ENCODE results near the gene CLPSL1. TPM values are rescaled to one million over a fixed set of nuclear protein-coding genes. Genes with fewer than 3 reads are reported as not detected.

The CLPSL1 gene
- total and polyA plus RNA-seq, 2 of the 13 experiments (the other 11 are each of a cell fraction or from before 2014, with no cell fraction given) = not detected

- no peak for TF ChIP-seq ZNF318 (CRISPR knock-in tag; IDR thresholded peaks at IDR 0.05)
- TF ChIP-seq ZNF296 (CRISPR knock-in tag; conservative IDR thresholded peaks at IDR 0.05) = no peak; the same call in 1 of the 2 replicates
- no peak for TF ChIP-seq ATF7-NPFF (CRISPR knock-in tag; IDR thresholded peaks at IDR 0.05; ENCODE audit: low read depth)
- peak; percentile 24; the same call in 1 of the 2 replicates for TF ChIP-seq ZNF619 (CRISPR knock-in tag; IDR thresholded peaks at IDR 0.05)
- no peak for TF ChIP-seq SMAD1 (CRISPR knock-in tag; IDR thresholded peaks at IDR 0.05; ENCODE audit: borderline replicate concordance, low read depth)
- no peak for TF ChIP-seq ZNF615 (CRISPR knock-in tag; IDR thresholded peaks at IDR 0.05; ENCODE audit: borderline replicate concordance)
- TF ChIP-seq SALL2 (CRISPR knock-in tag; IDR thresholded peaks at IDR 0.05) = no peak; the same call in 1 of the 2 replicates
- no peak for TF ChIP-seq ZMYM2 (CRISPR knock-in tag; IDR thresholded peaks at IDR 0.05)
- TF ChIP-seq YEATS4 (CRISPR knock-in tag; IDR thresholded peaks at IDR 0.05; ENCODE audit: borderline replicate concordance) = peak; percentile 81
- TF ChIP-seq ZBTB42 (CRISPR knock-in tag; IDR thresholded peaks at IDR 0.05) = 0 out of 2 replicates have a peak, but pooled peaks have one; percentile 44
- TF ChIP-seq HNF4G (IDR thresholded peaks at IDR 0.05; ENCODE audit: borderline replicate concordance, low read depth, low read length) = peak; percentile 51; the same call in 1 of the 2 replicates
- TF ChIP-seq HNF4G (CRISPR knock-in tag; IDR thresholded peaks at IDR 0.05; ENCODE audit: borderline replicate concordance, low read depth) = no peak
- TF ChIP-seq, protein P1, sequence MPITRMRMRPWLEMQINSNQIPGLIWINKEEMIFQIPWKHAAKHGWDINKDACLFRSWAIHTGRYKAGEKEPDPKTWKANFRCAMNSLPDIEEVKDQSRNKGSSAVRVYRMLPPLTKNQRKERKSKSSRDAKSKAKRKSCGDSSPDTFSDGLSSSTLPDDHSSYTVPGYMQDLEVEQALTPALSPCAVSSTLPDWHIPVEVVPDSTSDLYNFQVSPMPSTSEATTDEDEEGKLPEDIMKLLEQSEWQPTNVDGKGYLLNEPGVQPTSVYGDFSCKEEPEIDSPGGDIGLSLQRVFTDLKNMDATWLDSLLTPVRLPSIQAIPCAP (CRISPR knock-in tag; IDR thresholded peaks at IDR 0.05; ENCODE audit: low read depth) = no peak
- no peak for TF ChIP-seq PHB2 (IDR thresholded peaks at IDR 0.05; ENCODE audit: partially characterized antibody)
- TF ChIP-seq RORA (CRISPR knock-in tag; IDR thresholded peaks at IDR 0.05) = no peak
- no peak for TF ChIP-seq ZBTB44 (CRISPR knock-in tag; IDR thresholded peaks at IDR 0.05)
- no peak for TF ChIP-seq MATR3 (CRISPR knock-in tag; IDR thresholded peaks at IDR 0.05)
- TF ChIP-seq ZNF256 (CRISPR knock-in tag; conservative IDR thresholded peaks at IDR 0.05) = no peak
- TF ChIP-seq ZNF564 (CRISPR knock-in tag; IDR thresholded peaks at IDR 0.05) = no peak; the same call in none of the 2 replicates
Observed at GRCh38 chr6:35731736-35732532, 48.9 kb upstream of the CLPSL1 start (continued).
